HG02588 (cell line): ENCODE data around the gene CDH13.

Experiments
- ATAC-seq: cut with Tn5 transposase; IDR thresholded peaks from one replicate; pipeline ENCODE4 v1.9.1; 2021; ENCODE audit warnings: mild to moderate bottlenecking, moderate library complexity; ENCODE audit not compliant: unreplicated experiment

The CDH13 gene

GRCh38 chr16:83312718-83313245 lies 686.0 kb downstream of the CDH13 start:
- ATAC-seq: no peak

- no peak for ATAC-seq
Observed at GRCh38 chr16:83315271-83315670, 688.5 kb downstream of the CDH13 start.

GRCh38 chr16:83316458-83316857 lies 689.7 kb downstream of the CDH13 start:
- ATAC-seq: no peak

GRCh38 chr16:83318390-83318789 lies 691.6 kb downstream of the CDH13 start:
- ATAC-seq: no peak

- no peak for ATAC-seq
Observed at GRCh38 chr16:83328936-83329335, 702.2 kb downstream of the CDH13 start.

GRCh38 chr16:83329441-83329840 lies 702.7 kb downstream of the CDH13 start:
- ATAC-seq: no peak

GRCh38 chr16:83330251-83330650 lies 703.5 kb downstream of the CDH13 start:
- no peak for ATAC-seq

- no peak for ATAC-seq
Observed at GRCh38 chr16:83335076-83335475, 708.3 kb downstream of the CDH13 start.

GRCh38 chr16:83336603-83337002 lies 709.8 kb downstream of the CDH13 start:
- ATAC-seq: no peak

GRCh38 chr16:83338138-83338537 lies 711.4 kb downstream of the CDH13 start:
- no peak for ATAC-seq

- no peak for ATAC-seq
Observed at GRCh38 chr16:83338941-83339340, 712.2 kb downstream of the CDH13 start.

- no peak for ATAC-seq
Observed at GRCh38 chr16:83343935-83344366, 717.2 kb downstream of the CDH13 start.

GRCh38 chr16:83345846-83346640 lies 719.3 kb downstream of the CDH13 start:
- ATAC-seq: no peak

GRCh38 chr16:83348991-83349390 lies 722.2 kb downstream of the CDH13 start:
- ATAC-seq: no peak

- ATAC-seq: no peak
Observed at GRCh38 chr16:83350481-83350880, 723.7 kb downstream of the CDH13 start.

GRCh38 chr16:83351846-83352245 lies 725.1 kb downstream of the CDH13 start:
- no peak for ATAC-seq

- ATAC-seq: no peak
Observed at GRCh38 chr16:83353241-83353640, 726.5 kb downstream of the CDH13 start.

- ATAC-seq: no peak
Observed at GRCh38 chr16:83354015-83354414, 727.2 kb downstream of the CDH13 start.

GRCh38 chr16:83355570-83356218 lies 728.9 kb downstream of the CDH13 start:
- ATAC-seq: no peak

GRCh38 chr16:83356266-83356665 lies 729.5 kb downstream of the CDH13 start:
- ATAC-seq: no peak

GRCh38 chr16:83356986-83357385 lies 730.2 kb downstream of the CDH13 start:
- no peak for ATAC-seq

GRCh38 chr16:83363521-83363920 lies 736.8 kb downstream of the CDH13 start:
- no peak for ATAC-seq
